NCI-H345 (cell line): ENCODE measurements around the gene TSPAN18.
A peak's percentile ranks its signal among the peaks of the same experiment; 100 is the strongest.

Source experiments
- DNase-seq: peaks from one replicate; lab custom pipeline; 2025; lab: John Stamatoyannopoulos, UW

Gene TSPAN18

DNA sequence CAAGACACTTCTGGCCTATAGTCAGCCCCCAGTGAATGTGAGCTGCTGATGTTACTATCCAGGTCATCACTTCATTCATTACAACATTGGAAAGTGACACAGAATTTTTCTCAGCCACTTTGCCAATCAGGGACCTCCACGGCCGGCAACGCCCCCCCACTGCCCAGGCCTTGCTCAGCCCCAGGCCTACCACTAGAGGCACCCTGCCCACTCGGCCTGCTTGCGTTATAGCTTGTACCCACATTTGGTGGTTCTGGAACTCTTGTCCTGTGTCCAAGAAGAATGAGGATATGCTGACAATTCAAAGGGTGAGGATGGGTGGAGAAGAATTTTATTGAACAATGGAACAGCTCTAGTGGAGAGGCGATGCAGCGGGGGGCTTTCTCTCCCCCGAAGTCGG, 96.2 kb downstream of the TSPAN18 start:
- DNase-seq, result no peak

DNA sequence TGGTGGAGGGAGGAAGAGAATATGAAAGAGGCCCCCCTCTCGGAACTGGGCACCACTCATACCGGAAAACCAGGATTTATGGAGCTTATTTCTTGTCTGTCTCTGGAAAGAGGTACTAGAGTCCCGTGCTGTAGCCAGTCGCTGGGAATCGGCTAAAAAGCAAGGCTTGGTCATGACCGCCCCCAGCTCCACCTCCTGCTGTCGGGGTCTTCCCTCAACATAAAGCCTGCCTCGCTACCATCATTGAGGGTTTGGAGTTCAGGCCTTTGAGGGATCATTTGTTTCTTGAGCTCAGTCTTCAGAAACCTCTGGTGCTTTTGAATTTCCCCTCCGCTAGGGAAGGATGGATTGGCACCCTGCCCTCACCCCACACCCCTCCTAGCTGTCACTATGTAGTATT, 97.1 kb downstream of the TSPAN18 start:
- DNase-seq, result no peak

DNA sequence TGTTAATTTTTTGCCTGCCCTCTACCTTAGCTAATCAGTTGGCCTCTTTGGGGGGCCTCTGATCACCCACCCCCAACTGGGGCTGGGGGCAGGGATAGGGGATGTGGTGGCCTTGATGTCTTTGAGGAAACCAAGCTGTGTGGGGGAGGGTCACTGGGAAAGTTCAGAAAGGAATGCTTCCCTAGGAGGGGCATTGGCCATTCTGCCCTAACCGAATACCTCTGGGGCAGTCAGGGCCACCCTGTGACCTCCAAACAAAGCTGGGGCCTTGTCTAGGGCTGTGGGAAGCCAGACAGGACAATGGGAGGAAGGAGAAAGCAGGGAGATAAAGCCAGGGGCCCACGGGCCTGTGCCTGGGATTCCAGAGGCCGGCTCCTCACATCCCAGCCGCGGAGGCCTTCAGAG, 97.5 kb downstream of the TSPAN18 start:
- no peak for DNase-seq

DNA sequence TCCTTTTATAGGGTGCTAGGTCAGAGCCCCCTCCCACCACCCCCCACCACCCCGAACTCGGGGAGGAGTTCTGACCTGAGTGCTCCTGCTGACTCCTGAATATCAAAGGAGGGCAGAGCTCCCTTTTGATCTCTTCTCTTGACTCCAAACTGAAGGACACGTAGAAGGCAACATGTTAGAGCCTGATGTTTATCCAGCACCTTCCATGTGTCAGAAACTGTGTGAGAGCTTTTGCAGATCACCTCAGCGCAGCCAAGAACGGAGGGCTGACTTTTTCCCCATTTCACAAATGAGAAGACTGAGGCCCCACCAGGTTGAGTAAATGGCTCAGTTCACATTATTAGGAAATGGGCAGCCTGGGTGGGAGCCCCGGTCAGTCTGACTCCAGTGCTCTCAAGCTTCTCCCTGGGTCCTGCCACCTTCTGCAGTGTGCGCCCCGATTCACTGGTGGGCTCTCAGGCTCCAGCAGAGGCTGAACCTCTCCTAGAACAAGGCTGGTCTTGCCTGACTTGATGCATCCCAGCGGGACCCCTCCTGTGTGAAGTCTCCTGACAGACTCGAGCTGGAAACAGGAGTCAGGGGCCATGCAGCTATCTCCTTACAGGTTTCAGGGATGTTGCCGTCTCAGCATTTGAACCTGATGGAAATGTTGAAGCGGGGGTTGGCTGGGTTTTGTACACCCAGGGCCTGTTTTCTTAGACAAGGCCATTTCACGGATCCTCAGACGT, 98.5 kb downstream of the TSPAN18 start:
- DNase-seq, result no peak

- DNase-seq, result no peak
Observed at GRCh38 chr11:44826922-44827643, 100.3 kb downstream of the TSPAN18 start.

DNA sequence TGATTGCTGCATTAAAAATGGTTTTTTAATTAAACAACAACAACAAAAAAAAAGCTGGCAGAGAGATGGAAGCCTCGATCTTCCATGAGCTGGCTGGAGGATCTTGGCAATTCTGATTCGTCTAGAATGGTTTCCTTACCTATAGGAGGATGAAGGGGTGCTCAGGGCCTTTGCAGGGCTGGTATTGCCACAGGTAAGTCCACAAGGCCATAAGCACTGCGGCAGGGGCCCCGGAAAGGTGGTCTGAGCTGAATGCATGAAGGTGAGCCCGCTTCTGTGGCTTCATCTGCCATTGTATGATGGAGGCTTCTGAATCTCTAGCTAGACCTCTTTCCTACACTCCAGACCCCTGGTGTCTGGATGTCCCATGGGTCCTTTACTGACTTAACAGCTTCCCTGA, 101.5 kb downstream of the TSPAN18 start:
- no peak for DNase-seq

DNA sequence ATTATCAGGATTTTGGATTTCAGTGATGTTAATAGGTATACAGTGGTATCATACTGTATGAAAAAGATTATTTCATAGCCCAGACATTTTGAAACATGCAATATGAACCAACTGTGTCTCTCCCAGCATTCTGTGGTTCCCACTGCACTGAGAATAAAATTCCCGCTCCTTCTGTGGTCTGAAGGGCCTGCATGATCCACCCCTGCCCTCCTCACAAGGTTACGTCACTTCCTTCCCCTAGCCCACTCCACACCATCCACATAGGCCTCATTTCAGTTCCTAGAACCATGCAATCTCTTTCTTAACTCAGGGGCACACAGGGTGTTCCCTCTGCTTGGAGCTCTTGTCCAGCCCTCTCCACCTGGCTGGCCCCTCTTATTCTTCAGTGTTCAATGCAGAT, 103.1 kb downstream of the TSPAN18 start:
- no peak for DNase-seq

GRCh38 chr11:44831605-44832394, 105.0 kb downstream of the TSPAN18 start:
- DNase-seq, result no peak

DNA sequence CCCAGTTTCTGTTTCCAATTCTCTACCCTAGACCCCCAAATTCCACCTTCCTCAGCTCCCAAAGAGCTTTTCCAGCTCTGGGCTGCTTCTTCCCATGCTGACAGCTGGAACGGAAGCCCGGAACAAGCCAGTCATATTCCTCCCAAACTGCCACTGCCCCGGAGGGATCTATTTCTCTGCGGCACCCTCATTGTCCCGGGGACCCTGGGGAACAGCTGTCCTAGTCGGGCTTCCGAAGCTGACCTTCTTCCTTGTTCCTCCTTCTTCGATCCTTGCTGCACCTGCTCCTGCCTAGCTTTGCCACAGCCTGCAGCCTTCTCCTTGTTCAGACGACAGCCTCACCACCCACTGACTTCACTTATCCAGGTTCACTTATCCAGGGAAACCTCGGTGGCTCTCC, 105.7 kb downstream of the TSPAN18 start:
- DNase-seq, result no peak

- DNase-seq, result no peak
Observed at GRCh38 chr11:44833221-44833876, 106.6 kb downstream of the TSPAN18 start.

DNA sequence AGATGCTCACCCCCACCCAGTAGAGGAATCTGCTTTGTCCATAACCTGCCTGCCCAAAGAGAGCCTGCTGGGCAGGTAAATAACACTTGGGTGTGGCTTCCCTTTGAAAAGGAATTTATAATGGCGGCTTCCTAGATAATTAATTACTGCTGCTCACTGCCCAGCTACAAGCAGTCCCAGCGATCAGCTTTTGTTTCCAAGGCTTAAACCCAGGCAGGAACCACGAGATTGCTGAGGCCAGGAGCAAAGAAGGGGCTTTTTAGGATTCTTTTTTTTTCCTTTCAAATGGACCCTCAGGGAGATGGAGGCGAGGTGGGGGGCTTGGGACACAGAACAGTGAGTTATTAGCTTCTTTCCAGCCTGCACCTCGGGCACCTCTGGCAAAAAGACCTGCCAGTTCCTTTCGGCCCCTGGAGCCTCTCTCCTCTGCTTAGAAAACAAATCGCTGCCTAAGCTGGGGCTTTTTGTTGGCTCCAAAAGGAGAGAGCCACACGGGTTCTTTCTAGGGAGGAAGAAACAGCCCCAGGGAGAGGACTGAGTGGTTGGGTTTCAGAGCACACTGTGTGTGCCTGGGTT, 107.2 kb downstream of the TSPAN18 start:
- DNase-seq, result peak; percentile 8

DNA sequence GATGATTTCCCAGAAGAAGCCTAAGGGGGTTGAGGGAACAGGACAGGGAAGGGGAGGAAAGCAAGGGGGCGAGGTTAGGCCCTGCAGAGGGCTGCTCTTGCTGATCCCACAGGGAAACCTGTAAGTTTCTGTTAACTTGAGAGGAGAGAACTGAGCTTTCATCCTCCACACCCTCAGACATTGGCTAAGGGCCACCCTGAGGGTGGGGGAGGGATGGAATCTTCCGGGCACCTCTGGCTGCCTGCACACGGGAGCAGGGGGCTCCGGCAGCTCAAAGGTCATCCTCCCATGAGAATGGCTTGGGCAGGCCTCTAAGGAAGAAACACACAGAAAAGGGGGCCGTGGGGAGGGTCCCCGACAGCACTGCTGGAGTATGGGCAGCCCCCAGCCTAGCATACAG, 108.1 kb downstream of the TSPAN18 start:
- DNase-seq, result no peak

DNA sequence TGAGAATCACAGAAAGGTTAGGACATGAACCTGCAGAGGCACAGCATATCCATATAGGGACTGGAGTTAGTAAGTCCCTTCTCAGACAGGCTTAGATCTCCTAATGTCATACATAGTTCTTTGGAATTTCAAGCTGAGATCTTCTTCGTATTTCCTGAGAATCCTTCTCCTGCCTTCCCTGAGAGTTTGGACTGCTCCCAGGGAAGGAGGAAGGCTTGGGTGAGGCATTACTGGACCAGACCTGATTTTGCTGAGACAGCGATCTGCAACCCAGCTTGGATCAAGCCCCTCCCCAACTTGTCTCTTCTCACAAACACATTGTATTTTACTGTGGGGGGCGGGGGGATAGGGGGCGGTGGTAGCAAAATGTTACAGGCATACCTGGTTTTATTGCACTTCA, 108.5 kb downstream of the TSPAN18 start:
- DNase-seq, result no peak

DNA sequence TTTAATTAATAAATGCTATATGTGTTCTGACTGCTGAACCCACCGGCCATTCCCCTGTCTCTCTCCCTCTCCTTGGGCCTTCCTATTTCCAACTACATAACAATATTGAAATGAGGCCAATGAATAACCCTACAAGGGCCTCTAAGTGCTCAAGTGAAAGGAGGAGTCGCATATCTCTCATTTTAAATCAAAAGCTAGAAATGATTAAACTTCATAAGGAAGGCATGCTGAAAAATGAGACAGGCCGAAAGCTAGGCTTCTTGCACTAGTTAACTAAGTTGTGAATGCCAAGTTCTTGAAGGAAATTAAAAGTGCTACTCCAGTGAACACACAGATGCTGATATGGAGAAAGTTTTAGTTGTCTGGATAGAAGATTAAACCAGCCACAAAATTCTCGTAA, 109.2 kb downstream of the TSPAN18 start:
- DNase-seq, result no peak

- no peak for DNase-seq
Observed at GRCh38 chr11:44837661-44838060, 110.9 kb downstream of the TSPAN18 start.

- DNase-seq, result no peak
Observed at GRCh38 chr11:44839458-44840084, 112.8 kb downstream of the TSPAN18 start.

DNA sequence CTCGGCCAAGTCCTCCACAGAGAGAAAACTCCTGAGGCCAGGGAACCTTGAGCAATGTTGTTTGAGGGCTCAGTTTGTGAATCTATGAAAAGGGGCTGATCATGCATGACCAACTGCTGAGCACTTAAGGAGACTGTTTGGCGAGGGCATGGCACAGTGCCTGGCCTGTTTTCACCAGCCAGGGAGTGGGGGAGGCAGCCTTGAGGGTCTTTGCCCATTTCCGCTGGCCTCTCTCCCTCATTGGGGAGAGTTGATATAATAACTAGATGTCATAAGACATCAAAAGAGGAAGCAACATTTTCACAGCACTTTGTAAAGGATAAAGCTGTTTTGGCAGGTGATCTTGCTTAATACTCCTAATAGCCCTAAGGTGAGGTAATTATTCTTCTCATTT, 113.3 kb downstream of the TSPAN18 start:
- DNase-seq, result no peak

DNA sequence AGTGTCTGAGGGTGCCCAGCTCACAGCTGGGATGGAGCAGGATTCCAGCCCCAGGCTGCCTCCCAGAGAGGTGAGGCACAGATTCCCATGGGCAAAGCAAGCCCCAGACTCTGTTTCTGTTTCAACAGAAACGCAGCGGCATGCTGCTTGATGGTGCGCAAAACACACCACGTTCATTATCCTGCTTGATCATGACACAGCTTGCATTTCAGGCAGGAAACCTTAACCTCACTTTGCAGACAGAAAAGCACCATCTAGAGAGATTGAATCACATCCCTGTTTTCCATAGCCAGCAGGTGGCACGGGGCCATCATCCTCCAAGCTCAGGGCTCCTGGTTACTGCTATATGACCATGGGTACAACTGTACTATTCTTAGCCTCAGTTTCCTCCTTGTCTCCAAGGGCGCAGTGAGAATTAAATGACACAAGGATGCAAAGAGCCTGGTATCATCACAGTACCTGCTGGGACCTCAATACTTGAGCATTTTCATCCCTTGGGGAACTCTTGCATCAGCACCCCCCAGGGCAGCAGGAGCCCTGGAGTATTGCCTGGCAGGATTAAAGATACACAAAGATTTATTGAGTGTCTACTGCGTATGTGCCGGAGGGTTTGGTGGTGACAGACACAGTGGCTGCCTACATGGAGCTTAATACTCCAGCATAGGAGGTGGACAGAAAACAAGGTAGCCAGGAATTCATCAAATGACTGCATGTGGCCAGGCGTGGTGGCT, 113.9 kb downstream of the TSPAN18 start:
- no peak for DNase-seq

DNA sequence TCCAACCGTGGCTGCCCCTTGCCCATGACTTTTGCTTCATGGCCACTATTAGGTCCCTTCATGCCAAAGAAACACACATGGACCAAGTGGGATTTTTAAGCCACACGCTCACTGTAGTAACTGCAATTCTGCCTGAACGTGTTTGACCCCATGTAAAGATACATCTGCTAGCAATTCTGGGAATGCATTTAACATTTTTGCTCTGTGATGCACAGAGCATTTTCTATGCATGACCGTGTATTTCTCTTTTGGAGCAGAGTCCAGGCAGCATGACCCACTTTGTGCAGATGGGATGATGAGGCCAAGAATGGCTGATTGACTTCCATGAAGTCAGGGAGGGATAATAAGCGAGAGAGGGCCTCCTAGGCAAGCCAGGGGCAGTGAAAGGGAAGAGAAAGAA, 115.5 kb downstream of the TSPAN18 start:
- no peak for DNase-seq

DNA sequence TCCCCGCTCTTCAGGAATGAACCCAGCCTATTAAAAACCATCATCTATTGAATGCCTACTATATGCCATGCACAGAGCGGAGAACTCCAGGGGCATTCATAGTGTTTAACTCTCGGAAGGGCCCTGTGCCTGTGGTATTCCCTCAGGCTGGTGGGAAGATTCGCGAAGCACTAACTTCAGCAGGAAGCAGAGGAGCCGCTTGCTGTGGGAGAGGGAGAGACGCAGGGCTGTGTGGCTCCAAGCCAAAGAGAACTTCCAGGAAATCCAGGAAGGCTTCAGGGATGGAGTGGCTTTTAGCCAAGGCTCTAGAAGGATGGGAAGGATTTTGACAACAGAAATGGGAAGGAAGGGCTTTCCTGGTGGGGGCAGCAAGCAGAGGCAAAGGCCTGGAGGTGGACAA, 120.1 kb downstream of the TSPAN18 start:
- no peak for DNase-seq

GRCh38 chr11:44847316-44847715, 120.6 kb downstream of the TSPAN18 start:
- no peak for DNase-seq
